Lower leg skin (tissue), 3 donors: ENCODE measurements around the gene SLC8A1.

Experiments
- CTCF ChIP-seq, 3 donors: fragments of 450-650 bp; IDR thresholded peaks; one replicate each; pipeline ENCODE4 v1.5.1; 2016; ENCODE audit warnings: antibody characterized with exemption in 3 of 3, mild to moderate bottlenecking in 3 of 3, moderate library complexity in 2 of 3
- POLR2A ChIP-seq, 2 donors: fragments of 450-650 bp; IDR thresholded peaks; one replicate each; pipeline ENCODE4 v1.6.1; 2016 to 2017; ENCODE audit warnings: antibody characterized with exemption in 2 of 2, mild to moderate bottlenecking in 1 of 2, moderate library complexity in 1 of 2

GRCh38 chr2:40361478-40361877 is 90.4 kb downstream of the SLC8A1 start:
- TF ChIP-seq POLR2A (IDR thresholded peaks at IDR 0.05) (no peak), CTCF (IDR thresholded peaks at IDR 0.05) (no peak)
